Fibroblast of villous mesenchyme (primary cell): ENCODE results near the gene MS4A15. TPM values are rescaled to one million over a fixed set of nuclear protein-coding genes. Genes with fewer than 3 reads are reported as not detected.

ENCODE experiments used
- DNase-seq: peaks from one replicate; pipeline ENCODE4 v3.0.0-alpha.2; 2010; ENCODE audit warnings: low read depth
- H3K4me3 ChIP-seq: 2 replicates; pipeline ENCODE4 v1.5.1; 2011; ENCODE audit warnings: low read depth, mild to moderate bottlenecking, low read length
- total RNA-seq: library from RNA; depleted of rRNA; stranded (reverse); fragments of >200 nt; gene quantifications from 2 replicates; pipeline ENCODE4 v1.2.3, GENCODE V29; 2012
- TF ChIP-seq, protein P1 (sequence below): IDR thresholded peaks from 2 replicates; pipeline ENCODE4 v1.5.1; 2012; ENCODE audit warnings: low read depth, mild to moderate bottlenecking, low read length; ENCODE audit not compliant: insufficient read depth

Gene MS4A15
- total RNA-seq, 1 donor: not detected

DNA sequence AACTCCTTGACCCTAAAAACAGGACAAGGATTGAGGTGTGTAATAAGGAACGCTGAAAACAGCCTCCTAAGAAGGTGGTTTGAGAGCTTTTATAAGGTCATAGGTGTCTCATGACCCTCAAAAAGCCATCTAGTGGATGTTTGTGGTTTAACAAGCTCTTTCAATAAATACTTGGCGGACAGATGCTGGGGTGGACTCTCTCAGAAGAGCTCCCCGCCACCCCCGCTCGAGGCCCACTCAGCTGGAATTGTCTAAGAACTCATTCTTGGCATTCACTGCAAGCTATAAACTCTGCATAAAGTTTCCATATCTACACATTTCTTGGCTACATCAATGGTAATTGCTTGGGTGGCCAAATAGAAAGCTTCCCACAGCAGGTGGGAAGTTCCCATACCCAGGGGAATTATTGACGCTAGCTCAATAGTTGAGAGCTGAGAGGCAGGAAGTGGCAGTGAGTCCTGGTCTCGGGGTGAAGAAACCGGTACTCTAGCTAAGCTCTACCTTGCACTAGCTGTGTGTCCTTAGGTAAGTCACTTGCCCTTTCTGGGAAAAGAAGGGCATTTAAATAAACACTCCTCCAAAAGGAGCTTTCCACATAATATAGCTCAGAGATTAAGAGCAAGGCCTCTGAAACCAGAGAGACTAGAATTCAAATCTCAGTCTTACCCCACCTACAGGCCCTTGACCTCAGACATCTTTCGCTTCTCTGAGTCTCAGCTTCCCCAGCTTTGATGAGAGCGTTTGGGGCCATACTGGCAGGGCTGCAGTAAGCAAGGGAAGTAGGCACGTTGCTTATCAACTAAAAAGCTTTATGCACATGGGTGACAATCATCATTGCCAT is 6.4 kb downstream of the MS4A15 start:
- TF ChIP-seq, protein P1, sequence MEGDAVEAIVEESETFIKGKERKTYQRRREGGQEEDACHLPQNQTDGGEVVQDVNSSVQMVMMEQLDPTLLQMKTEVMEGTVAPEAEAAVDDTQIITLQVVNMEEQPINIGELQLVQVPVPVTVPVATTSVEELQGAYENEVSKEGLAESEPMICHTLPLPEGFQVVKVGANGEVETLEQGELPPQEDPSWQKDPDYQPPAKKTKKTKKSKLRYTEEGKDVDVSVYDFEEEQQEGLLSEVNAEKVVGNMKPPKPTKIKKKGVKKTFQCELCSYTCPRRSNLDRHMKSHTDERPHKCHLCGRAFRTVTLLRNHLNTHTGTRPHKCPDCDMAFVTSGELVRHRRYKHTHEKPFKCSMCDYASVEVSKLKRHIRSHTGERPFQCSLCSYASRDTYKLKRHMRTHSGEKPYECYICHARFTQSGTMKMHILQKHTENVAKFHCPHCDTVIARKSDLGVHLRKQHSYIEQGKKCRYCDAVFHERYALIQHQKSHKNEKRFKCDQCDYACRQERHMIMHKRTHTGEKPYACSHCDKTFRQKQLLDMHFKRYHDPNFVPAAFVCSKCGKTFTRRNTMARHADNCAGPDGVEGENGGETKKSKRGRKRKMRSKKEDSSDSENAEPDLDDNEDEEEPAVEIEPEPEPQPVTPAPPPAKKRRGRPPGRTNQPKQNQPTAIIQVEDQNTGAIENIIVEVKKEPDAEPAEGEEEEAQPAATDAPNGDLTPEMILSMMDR: peak; percentile 32
- no peak overlapping the region for H3K4me3 ChIP-seq
- no peak for DNase-seq

DNA sequence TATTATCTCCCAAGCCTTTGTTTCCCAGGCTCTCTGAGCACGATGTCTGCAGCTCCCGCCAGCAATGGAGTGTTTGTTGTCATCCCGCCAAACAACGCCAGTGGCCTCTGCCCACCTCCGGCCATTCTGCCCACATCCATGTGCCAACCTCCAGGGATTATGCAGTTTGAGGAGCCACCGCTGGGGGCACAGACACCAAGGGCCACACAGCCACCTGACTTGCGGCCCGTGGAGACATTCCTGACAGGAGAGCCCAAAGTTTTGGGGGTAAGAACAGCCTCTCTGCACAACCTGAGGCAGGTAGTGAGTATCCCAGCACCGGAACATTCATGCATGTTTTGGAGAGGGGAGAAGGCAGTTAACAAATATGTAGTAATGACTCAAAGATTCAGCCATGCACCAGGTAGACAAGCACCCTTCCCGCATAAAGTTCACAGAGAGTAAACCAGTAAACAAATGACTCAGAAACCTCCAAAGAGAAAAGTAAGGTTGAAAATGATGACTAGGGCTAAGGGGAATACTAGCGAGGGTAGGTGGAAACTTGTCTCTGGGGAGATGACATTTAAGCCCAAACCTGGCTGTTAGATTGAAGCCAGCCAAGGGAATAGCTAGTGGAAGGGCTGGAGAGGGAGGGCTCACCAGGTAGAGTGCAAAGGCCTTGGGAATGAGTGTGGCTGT is 7.2 kb downstream of the MS4A15 start:
- TF ChIP-seq, protein P1: no peak
- no peak for DNase-seq
- H3K4me3 ChIP-seq: no peak overlapping the region

DNA sequence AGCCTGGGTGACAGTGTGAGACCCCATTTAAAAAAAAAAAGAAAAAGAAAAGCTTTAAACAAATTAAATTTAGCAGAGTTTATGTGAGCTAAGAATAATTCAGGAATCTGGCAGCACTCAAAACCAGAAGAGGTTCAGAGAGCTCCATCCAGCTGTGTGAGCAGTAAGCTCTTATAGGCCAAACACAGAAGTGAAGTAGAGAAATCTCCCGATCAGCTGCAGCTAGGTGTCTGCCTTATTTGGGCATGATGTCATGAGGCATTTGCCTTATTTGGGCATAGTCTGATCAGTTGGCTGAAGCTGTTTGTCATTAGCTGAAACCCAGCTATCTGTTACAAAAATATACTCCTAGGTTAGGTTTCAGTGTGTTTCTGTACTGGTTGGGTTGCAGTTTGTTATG is 8.2 kb downstream of the MS4A15 start:
- no peak for DNase-seq
- TF ChIP-seq, protein P1: no peak
- H3K4me3 ChIP-seq: no peak overlapping the region

DNA sequence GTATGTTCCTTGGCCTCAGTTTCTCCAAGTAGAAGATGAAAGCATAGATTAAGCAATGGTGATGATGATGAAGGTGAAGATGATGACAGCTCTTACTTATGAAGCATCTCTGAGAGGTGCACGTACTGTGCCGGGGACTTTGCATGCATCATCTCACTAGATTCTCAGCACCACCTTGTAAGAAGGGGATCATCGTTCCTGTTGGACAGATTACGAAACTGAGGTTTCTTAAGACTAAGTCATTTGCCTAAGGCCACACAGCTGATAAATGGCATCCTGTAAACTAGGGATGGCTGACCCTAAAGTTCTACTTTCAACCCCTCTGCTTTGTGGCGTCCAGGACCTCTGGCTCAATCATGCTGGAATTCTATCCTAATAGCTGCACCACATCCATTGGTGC is 8.7 kb downstream of the MS4A15 start:
- no peak for DNase-seq
- TF ChIP-seq, protein P1: no peak
- H3K4me3 ChIP-seq: no peak overlapping the region

DNA sequence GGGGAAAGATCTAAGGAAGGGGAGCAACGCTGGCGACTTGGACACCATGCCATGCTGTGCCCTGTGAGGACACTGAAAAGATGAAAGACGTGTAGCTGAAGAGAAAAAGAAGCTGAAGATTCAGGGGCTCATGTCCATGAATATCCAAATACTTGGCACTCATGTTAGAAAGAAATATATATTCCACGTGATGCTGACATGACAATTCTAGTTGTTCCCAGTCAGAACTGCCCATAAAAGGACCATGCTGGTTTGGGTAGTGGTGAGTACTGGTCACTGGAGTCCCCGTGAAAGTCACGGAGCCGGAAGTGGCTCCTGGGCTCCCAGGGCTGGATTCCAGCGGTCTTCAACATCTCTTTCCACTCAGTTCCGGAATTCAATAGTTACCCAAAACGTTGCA is 9.9 kb downstream of the MS4A15 start:
- TF ChIP-seq, protein P1: no peak
- DNase-seq: no peak
- H3K4me3 ChIP-seq: no peak overlapping the region

DNA sequence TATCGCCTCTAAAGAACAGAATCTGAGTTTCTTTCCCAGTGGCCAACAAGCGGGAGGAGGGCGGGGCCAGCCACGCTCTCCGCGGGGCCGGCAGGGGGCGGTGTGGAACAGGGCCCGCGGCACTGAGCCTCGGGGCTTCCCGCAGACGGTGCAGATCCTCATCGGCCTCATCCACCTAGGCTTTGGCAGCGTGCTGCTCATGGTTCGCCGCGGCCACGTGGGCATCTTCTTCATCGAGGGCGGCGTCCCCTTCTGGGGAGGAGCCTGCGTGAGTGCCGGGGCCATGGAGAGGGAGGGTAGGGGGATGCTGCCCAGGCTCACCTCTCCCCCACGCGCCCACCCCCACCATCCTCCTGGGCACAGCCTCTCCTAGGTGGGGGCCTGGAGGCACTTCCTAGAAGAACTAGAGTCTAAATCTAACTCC is 10.7 kb downstream of the MS4A15 start:
- no peak overlapping the region for H3K4me3 ChIP-seq
- no peak for DNase-seq
- TF ChIP-seq, protein P1: peak; percentile 26

DNA sequence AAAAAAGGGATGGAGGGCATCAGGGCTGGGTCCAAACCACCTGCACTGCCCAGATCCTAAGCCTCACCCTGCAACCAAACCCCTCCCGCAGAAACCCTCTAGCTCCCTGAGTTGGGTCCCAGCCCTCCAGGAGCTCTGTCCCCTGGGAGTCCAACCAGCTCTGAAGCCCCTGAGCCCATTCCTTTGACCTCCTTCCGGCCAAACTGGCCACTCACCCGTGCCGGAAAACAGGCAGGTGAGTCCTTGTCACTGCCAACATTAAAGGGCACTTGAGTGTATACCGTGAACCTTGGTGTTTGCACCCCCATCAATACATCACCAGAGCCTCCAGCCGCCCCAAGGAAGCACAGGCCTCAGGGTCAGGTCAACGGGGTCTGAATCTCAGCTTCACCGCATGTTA is 11.5 kb downstream of the MS4A15 start:
- no peak for DNase-seq
- no peak overlapping the region for H3K4me3 ChIP-seq

More for the DNA sequence above, 11.5 kb downstream of the MS4A15 start:
- TF ChIP-seq, protein P1: no peak
